ENCODE data around the gene SCRG1.
A peak's percentile ranks its signal among the peaks of the same experiment; 100 is the strongest.

SCRG1 gene

DNA sequence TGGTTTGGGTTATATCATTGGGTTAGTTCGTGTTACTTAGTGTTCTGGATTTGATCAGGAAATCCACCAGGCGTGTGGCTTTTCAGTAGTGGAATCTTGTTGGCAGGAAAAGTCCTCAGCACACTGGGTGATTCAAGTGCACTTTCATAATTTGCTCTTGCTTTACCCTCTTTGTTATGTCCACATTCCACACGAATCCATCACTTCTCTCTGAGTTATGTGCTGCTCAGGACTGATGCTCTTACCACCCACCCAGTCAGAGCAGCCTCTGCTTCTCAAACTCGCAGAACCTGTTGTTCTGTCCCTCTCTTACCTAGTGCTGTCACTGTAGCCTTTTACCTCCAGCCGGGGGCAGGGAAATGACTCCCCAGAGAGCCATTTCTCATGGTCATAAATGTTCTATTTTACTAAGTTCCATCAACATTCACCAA is 37.2 kb upstream of the SCRG1 start:
- TF ChIP-seq RARB (CRISPR knock-in tag; IDR thresholded peaks at IDR 0.05) (no peak), SNAI2 (CRISPR knock-in tag; IDR thresholded peaks at IDR 0.05) (no peak), ZNF70 (CRISPR knock-in tag; IDR thresholded peaks at IDR 0.05) (no peak), ZNF565 (CRISPR knock-in tag; conservative IDR thresholded peaks at IDR 0.05; ENCODE audit: low read depth) (no peak), CSDC2 (CRISPR knock-in tag; IDR thresholded peaks at IDR 0.05) (no peak), ISL1 (CRISPR knock-in tag; IDR thresholded peaks at IDR 0.05) (peak; percentile 77), ZNF8 (CRISPR knock-in tag; IDR thresholded peaks at IDR 0.05) (no peak), BACH2 (CRISPR knock-in tag; IDR thresholded peaks at IDR 0.05; ENCODE audit: borderline replicate concordance) (no peak), ZFP30 (CRISPR knock-in tag; IDR thresholded peaks at IDR 0.05) (no peak), TSHZ2 (CRISPR knock-in tag; IDR thresholded peaks at IDR 0.05) (peak; percentile 35; the same call in 1 of the 2 replicates)
- TF ChIP-seq, protein P1, sequence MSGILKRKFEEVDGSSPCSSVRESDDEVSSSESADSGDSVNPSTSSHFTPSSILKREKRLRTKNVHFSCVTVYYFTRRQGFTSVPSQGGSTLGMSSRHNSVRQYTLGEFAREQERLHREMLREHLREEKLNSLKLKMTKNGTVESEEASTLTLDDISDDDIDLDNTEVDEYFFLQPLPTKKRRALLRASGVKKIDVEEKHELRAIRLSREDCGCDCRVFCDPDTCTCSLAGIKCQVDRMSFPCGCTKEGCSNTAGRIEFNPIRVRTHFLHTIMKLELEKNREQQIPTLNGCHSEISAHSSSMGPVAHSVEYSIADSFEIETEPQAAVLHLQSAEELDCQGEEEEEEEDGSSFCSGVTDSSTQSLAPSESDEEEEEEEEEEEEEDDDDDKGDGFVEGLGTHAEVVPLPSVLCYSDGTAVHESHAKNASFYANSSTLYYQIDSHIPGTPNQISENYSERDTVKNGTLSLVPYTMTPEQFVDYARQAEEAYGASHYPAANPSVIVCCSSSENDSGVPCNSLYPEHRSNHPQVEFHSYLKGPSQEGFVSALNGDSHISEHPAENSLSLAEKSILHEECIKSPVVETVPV (CRISPR knock-in tag; IDR thresholded peaks at IDR 0.05) = no peak
- TF ChIP-seq, protein P2, sequence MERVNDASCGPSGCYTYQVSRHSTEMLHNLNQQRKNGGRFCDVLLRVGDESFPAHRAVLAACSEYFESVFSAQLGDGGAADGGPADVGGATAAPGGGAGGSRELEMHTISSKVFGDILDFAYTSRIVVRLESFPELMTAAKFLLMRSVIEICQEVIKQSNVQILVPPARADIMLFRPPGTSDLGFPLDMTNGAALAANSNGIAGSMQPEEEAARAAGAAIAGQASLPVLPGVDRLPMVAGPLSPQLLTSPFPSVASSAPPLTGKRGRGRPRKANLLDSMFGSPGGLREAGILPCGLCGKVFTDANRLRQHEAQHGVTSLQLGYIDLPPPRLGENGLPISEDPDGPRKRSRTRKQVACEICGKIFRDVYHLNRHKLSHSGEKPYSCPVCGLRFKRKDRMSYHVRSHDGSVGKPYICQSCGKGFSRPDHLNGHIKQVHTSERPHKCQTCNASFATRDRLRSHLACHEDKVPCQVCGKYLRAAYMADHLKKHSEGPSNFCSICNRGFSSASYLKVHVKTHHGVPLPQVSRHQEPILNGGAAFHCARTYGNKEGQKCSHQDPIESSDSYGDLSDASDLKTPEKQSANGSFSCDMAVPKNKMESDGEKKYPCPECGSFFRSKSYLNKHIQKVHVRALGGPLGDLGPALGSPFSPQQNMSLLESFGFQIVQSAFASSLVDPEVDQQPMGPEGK (CRISPR knock-in tag; IDR thresholded peaks at IDR 0.05; ENCODE audit: borderline replicate concordance) = no peak; the same call in 1 of the 2 replicates
- ATAC-seq = peak; percentile 94

DNA sequence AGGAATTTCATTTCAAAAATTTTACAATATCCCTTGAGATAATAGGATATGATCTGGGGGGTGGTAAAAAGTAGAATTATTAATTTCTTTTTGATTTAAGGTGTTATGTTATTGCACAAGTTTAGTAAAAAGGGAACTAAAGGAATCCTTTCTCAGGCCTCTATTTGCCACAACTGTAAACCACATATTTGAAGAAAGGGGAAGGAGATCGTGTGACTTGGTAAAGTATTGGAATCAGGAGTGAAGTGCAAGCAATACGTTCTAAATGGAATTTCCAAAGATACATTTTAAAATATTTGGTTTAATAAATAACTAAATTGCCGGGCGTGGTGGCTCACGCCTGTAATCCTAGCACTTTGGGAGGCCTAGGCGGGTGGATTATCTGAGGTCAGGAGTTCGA is 35.3 kb upstream of the SCRG1 start:
- ATAC-seq = no peak
- TF ChIP-seq ZFP3 (CRISPR knock-in tag; IDR thresholded peaks at IDR 0.05) = no peak
- TF ChIP-seq, protein P3, sequence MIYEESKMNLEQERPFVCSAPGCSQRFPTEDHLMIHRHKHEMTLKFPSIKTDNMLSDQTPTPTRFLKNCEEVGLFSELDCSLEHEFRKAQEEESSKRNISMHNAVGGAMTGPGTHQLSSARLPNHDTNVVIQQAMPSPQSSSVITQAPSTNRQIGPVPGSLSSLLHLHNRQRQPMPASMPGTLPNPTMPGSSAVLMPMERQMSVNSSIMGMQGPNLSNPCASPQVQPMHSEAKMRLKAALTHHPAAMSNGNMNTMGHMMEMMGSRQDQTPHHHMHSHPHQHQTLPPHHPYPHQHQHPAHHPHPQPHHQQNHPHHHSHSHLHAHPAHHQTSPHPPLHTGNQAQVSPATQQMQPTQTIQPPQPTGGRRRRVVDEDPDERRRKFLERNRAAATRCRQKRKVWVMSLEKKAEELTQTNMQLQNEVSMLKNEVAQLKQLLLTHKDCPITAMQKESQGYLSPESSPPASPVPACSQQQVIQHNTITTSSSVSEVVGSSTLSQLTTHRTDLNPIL (CRISPR knock-in tag; IDR thresholded peaks at IDR 0.05; ENCODE audit: low read depth) = no peak

- TF ChIP-seq ZFP30 (CRISPR knock-in tag; IDR thresholded peaks at IDR 0.05) (no peak), GLIS3 (CRISPR knock-in tag; IDR thresholded peaks at IDR 0.05) (no peak), ARNTL (CRISPR knock-in tag; IDR thresholded peaks at IDR 0.05; ENCODE audit: borderline replicate concordance, low read depth) (no peak), ZFP3 (CRISPR knock-in tag; IDR thresholded peaks at IDR 0.05) (no peak), ZNF70 (CRISPR knock-in tag; IDR thresholded peaks at IDR 0.05) (no peak), CSDC2 (CRISPR knock-in tag; IDR thresholded peaks at IDR 0.05) (no peak), ZNF565 (CRISPR knock-in tag; conservative IDR thresholded peaks at IDR 0.05; ENCODE audit: low read depth) (no peak), ISL1 (CRISPR knock-in tag; IDR thresholded peaks at IDR 0.05) (no peak), TSHZ2 (CRISPR knock-in tag; IDR thresholded peaks at IDR 0.05) (no peak), TOX (CRISPR knock-in tag; IDR thresholded peaks at IDR 0.05; ENCODE audit: borderline replicate concordance) (no peak), PPARA (CRISPR knock-in tag; IDR thresholded peaks at IDR 0.05; ENCODE audit: borderline replicate concordance) (no peak), ZNF8 (CRISPR knock-in tag; IDR thresholded peaks at IDR 0.05) (no peak), BACH2 (CRISPR knock-in tag; IDR thresholded peaks at IDR 0.05; ENCODE audit: borderline replicate concordance) (no peak), OSR1 (CRISPR knock-in tag; IDR thresholded peaks at IDR 0.05) (no peak), ZC3H10 (CRISPR knock-in tag; IDR thresholded peaks at IDR 0.05) (no peak), ESRRG (CRISPR knock-in tag; IDR thresholded peaks at IDR 0.05) (no peak)
- TF ChIP-seq, protein P4, sequence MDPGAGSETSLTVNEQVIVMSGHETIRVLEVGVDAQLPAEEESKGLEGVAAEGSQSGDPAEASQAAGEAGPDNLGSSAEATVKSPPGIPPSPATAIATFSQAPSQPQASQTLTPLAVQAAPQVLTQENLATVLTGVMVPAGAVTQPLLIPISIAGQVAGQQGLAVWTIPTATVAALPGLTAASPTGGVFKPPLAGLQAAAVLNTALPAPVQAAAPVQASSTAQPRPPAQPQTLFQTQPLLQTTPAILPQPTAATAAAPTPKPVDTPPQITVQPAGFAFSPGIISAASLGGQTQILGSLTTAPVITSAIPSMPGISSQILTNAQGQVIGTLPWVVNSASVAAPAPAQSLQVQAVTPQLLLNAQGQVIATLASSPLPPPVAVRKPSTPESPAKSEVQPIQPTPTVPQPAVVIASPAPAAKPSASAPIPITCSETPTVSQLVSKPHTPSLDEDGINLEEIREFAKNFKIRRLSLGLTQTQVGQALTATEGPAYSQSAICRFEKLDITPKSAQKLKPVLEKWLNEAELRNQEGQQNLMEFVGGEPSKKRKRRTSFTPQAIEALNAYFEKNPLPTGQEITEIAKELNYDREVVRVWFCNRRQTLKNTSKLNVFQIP (CRISPR knock-in tag; IDR thresholded peaks at IDR 0.05; ENCODE audit: borderline replicate concordance, low read depth) = no peak
- TF ChIP-seq, protein P1 (CRISPR knock-in tag; IDR thresholded peaks at IDR 0.05) = no peak
- TF ChIP-seq, protein P3 (CRISPR knock-in tag; IDR thresholded peaks at IDR 0.05; ENCODE audit: low read depth) = no peak
- no peak for ATAC-seq
These were observed 34.5 kb upstream of the SCRG1 start for GRCh38 chr4:173433447-173433846.

All from SK-N-SH treated with all-trans-retinoic acid at 6 μM for 48 hours (cell line).